HCEC 1CT (cell line): ENCODE measurements around the gene HIPK4.
"Not testable (repeated sequence)": the region's sequence is repeated elsewhere in the genome, so short reads cannot be mapped to it uniquely, and the experiment has no call there.

ENCODE experiments used
- DNase-seq: peaks from one replicate; pipeline ENCODE4 v3.0.0-alpha.2; 2017

The HIPK4 gene

GRCh38 chr19:40333083-40333482 lies 56.9 kb downstream of the HIPK4 start:
- not testable (repeated sequence) for DNase-seq

- no peak for DNase-seq
These were observed 57.3 kb downstream of the HIPK4 start for GRCh38 chr19:40332669-40333068.

- DNase-seq, result no peak
These were observed 58.9 kb downstream of the HIPK4 start for GRCh38 chr19:40331052-40331451.
